GM20000 (cell line): ENCODE data around the gene ARHGAP42.

Source experiments
- DNase-seq: peaks from one replicate; pipeline ENCODE4 v3.0.0; 2012; ENCODE audit warnings: low spot score
- TF ChIP-seq, protein P1 (sequence below): IDR thresholded peaks from 2 replicates; pipeline ENCODE4 v1.5.1; 2012; ENCODE audit warnings: mild to moderate bottlenecking, control low read depth; ENCODE audit errors: extremely low read depth, missing control alignments

The ARHGAP42 gene

DNA sequence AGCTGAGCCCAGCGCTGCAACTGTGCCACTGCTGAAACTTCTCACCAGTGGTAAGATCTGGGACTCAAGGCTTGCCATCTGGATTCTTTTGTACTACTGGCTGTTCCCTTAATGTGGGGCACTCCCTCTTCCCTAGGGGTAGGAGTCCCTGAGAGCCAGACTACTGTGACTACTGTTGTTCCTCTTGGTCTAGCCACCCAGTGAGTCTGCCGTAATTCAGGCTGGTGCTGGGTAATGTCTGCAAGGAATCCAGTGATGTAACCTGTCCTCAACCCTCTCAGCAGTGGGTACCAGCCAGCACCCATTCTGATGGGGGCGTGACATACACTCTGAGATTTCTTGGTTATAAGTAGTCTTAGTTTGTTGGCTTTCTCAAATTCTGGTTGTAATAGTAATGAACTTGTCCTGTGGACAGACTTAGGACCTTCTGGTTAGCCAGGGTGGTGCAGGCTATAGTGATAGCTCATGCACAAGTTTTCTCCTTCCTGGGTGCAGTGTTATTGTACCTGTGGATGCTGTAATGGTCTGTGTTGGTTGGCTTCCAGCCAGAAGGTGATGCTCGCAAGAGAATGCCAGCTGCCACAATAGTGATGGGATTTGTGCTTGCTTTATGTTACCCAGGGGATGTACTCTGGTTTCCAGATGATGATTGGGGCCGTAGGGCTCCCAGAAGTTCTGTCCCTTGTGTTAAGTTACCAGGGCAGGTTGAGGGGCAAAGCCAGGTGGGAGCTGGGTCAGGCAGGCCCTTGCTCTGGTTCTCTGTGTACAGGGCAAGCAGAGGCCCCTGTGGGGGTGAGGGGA, 65.5 kb downstream of the ARHGAP42 start:
- DNase-seq = no peak
- TF ChIP-seq, protein P1, sequence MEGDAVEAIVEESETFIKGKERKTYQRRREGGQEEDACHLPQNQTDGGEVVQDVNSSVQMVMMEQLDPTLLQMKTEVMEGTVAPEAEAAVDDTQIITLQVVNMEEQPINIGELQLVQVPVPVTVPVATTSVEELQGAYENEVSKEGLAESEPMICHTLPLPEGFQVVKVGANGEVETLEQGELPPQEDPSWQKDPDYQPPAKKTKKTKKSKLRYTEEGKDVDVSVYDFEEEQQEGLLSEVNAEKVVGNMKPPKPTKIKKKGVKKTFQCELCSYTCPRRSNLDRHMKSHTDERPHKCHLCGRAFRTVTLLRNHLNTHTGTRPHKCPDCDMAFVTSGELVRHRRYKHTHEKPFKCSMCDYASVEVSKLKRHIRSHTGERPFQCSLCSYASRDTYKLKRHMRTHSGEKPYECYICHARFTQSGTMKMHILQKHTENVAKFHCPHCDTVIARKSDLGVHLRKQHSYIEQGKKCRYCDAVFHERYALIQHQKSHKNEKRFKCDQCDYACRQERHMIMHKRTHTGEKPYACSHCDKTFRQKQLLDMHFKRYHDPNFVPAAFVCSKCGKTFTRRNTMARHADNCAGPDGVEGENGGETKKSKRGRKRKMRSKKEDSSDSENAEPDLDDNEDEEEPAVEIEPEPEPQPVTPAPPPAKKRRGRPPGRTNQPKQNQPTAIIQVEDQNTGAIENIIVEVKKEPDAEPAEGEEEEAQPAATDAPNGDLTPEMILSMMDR = no peak

DNA sequence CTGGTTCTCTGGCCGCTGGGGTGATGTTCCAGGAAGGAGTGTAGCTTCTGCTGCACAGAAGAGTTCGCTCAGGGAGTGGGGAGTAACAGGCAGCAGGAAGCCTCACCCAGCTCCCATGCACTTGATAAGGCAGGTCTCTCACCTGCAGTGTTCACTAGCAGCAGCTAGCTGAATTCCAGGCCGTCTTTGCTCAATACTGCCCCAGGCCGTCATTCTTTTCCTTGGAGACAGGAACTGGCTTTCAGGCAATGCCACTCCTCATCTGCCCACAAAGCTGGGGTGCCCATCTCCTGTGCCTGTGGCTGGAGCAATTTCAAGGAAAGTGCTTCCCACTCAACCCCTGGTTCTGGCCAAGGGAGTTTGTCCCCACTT, 66.1 kb downstream of the ARHGAP42 start:
- DNase-seq = no peak
- TF ChIP-seq, protein P1 = no peak

DNA sequence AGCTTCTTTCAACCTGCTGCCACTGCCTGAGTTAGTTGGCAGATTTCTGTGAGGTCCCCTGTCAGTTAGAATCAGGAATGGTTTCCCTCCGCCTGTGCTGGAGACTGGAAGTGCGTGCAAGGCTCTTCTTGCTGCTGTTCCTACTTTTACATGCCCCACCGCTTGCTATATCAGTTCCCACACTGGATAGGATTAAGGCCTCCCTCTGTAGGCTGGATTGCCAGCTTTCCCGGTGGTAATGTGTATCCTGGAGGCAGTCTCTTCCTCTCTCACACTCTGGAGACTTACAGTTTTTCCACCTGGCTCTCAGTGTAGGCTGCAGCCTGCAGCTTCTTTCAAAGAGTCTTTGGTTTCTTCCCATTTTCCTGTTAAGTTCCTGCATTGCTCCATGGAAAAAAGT, 66.5 kb downstream of the ARHGAP42 start:
- DNase-seq = no peak
- TF ChIP-seq, protein P1 = no peak

DNA sequence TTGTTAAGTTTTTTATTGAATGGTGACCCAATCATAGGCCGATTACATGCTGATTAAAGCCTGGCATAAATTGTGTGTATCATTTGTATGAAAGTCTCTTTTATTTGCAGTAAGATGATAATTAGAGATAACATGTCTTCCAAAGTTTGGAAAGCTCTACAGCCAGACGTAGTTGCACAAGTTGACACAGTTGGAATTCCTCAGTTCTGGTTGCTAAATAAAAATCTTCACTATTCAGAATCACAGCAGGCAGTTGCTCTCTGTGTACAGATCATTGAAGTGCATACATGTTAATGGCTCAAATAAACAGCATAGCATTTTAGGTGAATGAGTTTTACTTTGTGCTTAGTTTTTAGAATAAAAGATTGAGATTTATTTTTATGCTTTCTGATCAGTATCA, 69.5 kb downstream of the ARHGAP42 start:
- TF ChIP-seq, protein P1 = no peak
- DNase-seq = no peak

DNA sequence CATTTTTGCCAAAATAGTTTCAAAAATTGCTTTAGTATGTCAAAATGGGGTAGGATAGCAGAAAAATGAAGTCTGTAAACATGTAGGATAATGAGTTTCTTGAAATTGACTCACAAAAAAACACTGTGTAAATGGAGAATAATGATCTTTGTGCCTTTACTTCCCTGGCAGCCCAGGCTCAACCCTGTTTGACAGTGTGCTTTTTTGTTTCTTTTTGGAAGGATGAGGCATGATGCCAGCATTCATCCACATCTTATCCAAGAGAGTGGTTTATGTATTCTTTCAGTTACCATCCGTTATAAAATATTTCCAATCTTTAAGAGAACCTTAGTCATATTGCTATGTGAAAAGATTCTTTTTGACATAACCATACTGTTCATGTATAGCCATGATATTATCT, 70.6 kb downstream of the ARHGAP42 start:
- TF ChIP-seq, protein P1 = no peak
- no peak for DNase-seq

DNA sequence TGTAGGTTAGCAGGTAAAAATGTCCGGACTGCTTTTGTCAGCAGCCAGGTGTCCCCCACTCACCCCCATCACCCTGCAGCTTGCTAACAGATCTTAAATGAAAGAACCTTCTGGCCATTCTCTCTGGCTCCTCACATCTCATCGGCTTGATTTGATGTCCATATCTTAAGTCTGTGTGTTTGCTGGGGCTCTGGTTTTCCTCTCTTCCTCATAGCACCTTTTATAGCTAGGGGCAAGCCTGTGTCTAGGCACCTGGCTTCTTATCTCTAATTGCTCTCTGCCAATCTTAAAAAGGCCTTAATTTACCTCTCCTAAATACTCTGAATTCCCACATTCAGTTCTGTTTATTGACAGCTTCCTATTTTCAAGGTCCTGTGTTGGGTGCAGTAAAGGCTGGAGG, 72.0 kb downstream of the ARHGAP42 start:
- TF ChIP-seq, protein P1 = no peak
- no peak for DNase-seq

DNA sequence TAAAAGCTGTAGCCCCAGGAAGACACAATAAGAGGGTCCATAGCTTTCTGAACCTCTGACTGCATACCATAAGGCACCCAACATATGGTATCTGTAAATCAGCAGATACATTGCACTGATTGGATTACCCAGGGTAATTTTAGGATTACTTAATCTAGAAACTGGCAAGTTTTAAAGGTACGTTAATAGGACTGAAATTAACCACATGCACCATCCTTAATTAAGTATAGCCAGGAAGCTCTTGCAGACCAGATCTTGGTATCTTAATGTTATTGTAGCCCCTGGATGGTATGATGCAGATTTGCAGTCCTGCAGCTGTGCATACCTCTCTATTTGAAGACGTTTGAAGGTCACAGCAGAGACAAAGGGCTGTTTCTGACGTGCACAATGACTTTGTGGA, 72.8 kb downstream of the ARHGAP42 start:
- DNase-seq = no peak
- TF ChIP-seq, protein P1 = no peak
